ENCODE results near the gene HELB. TPM values are rescaled to one million over a fixed set of nuclear protein-coding genes. Genes with fewer than 3 reads are reported as not detected.

Gene HELB
- total and polyA plus RNA-seq, 2 of the 8 experiments (the other 6 are each of a cell fraction or from before 2014, with no cell fraction given), result 1.8 to 7.6 TPM

- H2BK15ac ChIP-seq (ENCODE audit: low read length), result no peak overlapping the region
- no peak overlapping the region for H2BK20ac ChIP-seq (ENCODE audit: low read length)
- no peak overlapping the region for H3K4me2 ChIP-seq (ENCODE audit: insufficient read depth in 1 of 2, low read depth in 2 of 2, low read length in 2 of 2)
- no peak overlapping the region for H3K14ac ChIP-seq (ENCODE audit: insufficient read length)
- H3K56ac ChIP-seq (replicated peaks; ENCODE audit: insufficient read length, low read depth, low read length), result no peak overlapping the region
- H2AFZ ChIP-seq (ENCODE audit: low read length), result no peak overlapping the region
- H4K5ac ChIP-seq (ENCODE audit: insufficient read length, low read depth, low read length), result no peak overlapping the region
- H3K79me1 ChIP-seq (ENCODE audit: low read depth, low read length), result no peaks in the 10 kb centered on the region
- no peak overlapping the region for H3K4me3 ChIP-seq (ENCODE audit: extremely low read depth in 1 of 4, insufficient read depth in 2 of 4, low read depth in 3 of 4, low read length in 4 of 4)
- no peaks in the 10 kb centered on the region for H3K23me2 ChIP-seq (ENCODE audit: low read depth, low read length)
- no peak for FAIRE-seq
- no peak overlapping the region for H3K23ac ChIP-seq (ENCODE audit: insufficient read length)
- H3K79me2 ChIP-seq (ENCODE audit: control insufficient read depth in 1 of 2, insufficient read depth in 2 of 2, low read length in 2 of 2), result no peaks in the 10 kb centered on the region
- DNase-seq (ENCODE audit: low read depth in 1 of 2, low spot score in 2 of 2), result no peak
- no peak overlapping the region for H2AK5ac ChIP-seq (ENCODE audit: low read depth, low read length)
- no peak overlapping the region for H4K8ac ChIP-seq (ENCODE audit: extremely low read depth, insufficient read depth, low read length)
- no peak overlapping the region for H3K18ac ChIP-seq (ENCODE audit: extremely low read depth, low read length)
- H2BK120ac ChIP-seq (replicated peaks; ENCODE audit: low read depth, low read length), result no peak overlapping the region
- no peaks in the 10 kb centered on the region for H3K27me3 ChIP-seq (replicated peaks in 1 of 4; ENCODE audit: control insufficient read depth in 3 of 4, extremely low read depth in 1 of 4, insufficient read depth in 3 of 4, low read length in 3 of 4)
- no peak overlapping the region for H4K91ac ChIP-seq (replicated peaks; ENCODE audit: insufficient read length, low read length)
- H3K36me3 ChIP-seq (ENCODE audit: control insufficient read depth in 2 of 4, insufficient read depth in 4 of 4, low read length in 3 of 4), result peaks cover 0 to 19% (median 0%) of the 10 kb centered on the region in 4 experiments; a peak in 1 of 8 replicates
- no peaks in the 10 kb centered on the region for H3K9me3 ChIP-seq (ENCODE audit: insufficient read depth in 2 of 2, low read depth in 1 of 2, low read length in 1 of 2)
- no peak overlapping the region for H2BK5ac ChIP-seq (ENCODE audit: low read depth, low read length)
- H3K4me1 ChIP-seq (replicated peaks in 1 of 4; ENCODE audit: control insufficient read depth in 3 of 4, insufficient read depth in 4 of 4, low read length in 3 of 4), result no peaks in the 10 kb centered on the region
- no peaks in the 10 kb centered on the region for H4K20me1 ChIP-seq (replicated peaks in 1 of 2; ENCODE audit: control insufficient read depth in 1 of 2, insufficient read depth in 2 of 2, low read length in 2 of 2)
- no peak overlapping the region for H3K27ac ChIP-seq (ENCODE audit: low read depth, low read length)
- ChIA-PET POLR2A (ENCODE audit: partially characterized antibody) (no interaction called here), CTCF (ENCODE audit: partially characterized antibody) (interaction anchor here (0.6 to 0.8 kb wide), 4 partner anchors 87 to 373 kb away, joined by 3 to 4 read pairs (median 4); no protein-coding TSS in a partner anchor)
- H3K4ac ChIP-seq (replicated peaks; ENCODE audit: insufficient read length, low read depth, low read length), result no peak overlapping the region
- H2BK12ac ChIP-seq (ENCODE audit: low read depth, low read length), result no peak overlapping the region
- H3K9ac ChIP-seq (replicated peaks in 1 of 4; ENCODE audit: extremely low read depth in 1 of 4, low read depth in 3 of 4, low read length in 3 of 4), result no peak overlapping the region
- no peak for TF ChIP-seq ZNF274 (IDR thresholded peaks at IDR 0.05; ENCODE audit: borderline replicate concordance, extremely low read depth, low read length)
- TF ChIP-seq RNF2 (IDR thresholded peaks at IDR 0.05; ENCODE audit: borderline replicate concordance, low read depth, low read length, missing control alignments, poor library complexity, severe bottlenecking), result no peak
- no peak for TF ChIP-seq CHD2 (IDR thresholded peaks at IDR 0.05; ENCODE audit: low read length)
- no peak for TF ChIP-seq NRF1 (IDR thresholded peaks at IDR 0.05; ENCODE audit: low read depth, low read length)
- TF ChIP-seq EZH2 (IDR thresholded peaks at IDR 0.05; ENCODE audit: low read depth, low read length, severe bottlenecking), result no peak
- no peak for TF ChIP-seq CREB1 (IDR thresholded peaks at IDR 0.05)
- no peak for TF ChIP-seq POU5F1 (IDR thresholded peaks at IDR 0.05; ENCODE audit: low read depth, low read length)
- TF ChIP-seq MAX (IDR thresholded peaks at IDR 0.05), result no peak
- no peak for TF ChIP-seq MAFK (IDR thresholded peaks at IDR 0.05; ENCODE audit: low read depth, low read length)
- no peak for TF ChIP-seq GABPA (IDR thresholded peaks at IDR 0.05; ENCODE audit: borderline replicate concordance, insufficient read depth, low read length)
- no peak for TF ChIP-seq POLR2A (IDR thresholded peaks at IDR 0.05; ENCODE audit: control extremely low read depth in 1 of 2, low read depth in 2 of 2, low read length in 2 of 2)
- TF ChIP-seq BCL11A (IDR thresholded peaks at IDR 0.05; ENCODE audit: low read depth in 2 of 2, low read length in 2 of 2), result no peak
- TF ChIP-seq CBX8 (IDR thresholded peaks at IDR 0.05; ENCODE audit: borderline replicate concordance, low read depth, low read length), result no peak
- TF ChIP-seq KDM5A (IDR thresholded peaks at IDR 0.05; ENCODE audit: low read length), result no peak
- TF ChIP-seq FOSL1 (IDR thresholded peaks at IDR 0.05; ENCODE audit: insufficient read depth, low read depth, low read length), result no peak
- TF ChIP-seq POLR2AphosphoS5 (IDR thresholded peaks at IDR 0.05; ENCODE audit: low read depth, low read length), result no peak
Measured at GRCh38 chr12:66321435-66321834, 19.1 kb downstream of the HELB start.
